Stomach smooth muscle (tissue), 2 donors: ENCODE results near the gene METRNL.
A peak's percentile ranks its signal among the peaks of the same experiment; 100 is the strongest.
"Not testable (repeated sequence)": the region's sequence is repeated elsewhere in the genome, so short reads cannot be mapped to it uniquely, and the experiment has no call there.

Experiments
- H3K27ac ChIP-seq: one replicate; pipeline ENCODE4 v1.7.0; 2013; ENCODE audit warnings: mild to moderate bottlenecking, low read length, inconsistent platforms
- H3K27me3 ChIP-seq, 2 donors: one replicate each; pipeline ENCODE4 v1.7.0; 2013; ENCODE audit warnings: low read length in 2 of 2; ENCODE audit not compliant: insufficient read depth in 2 of 2, control insufficient read depth in 1 of 2
- H3K36me3 ChIP-seq, 2 donors: one replicate each; pipeline ENCODE4 v1.7.0; 2013; ENCODE audit warnings: low read length in 2 of 2; ENCODE audit not compliant: control insufficient read depth in 2 of 2, insufficient read depth in 2 of 2
- H3K4me1 ChIP-seq: one replicate; pipeline ENCODE4 v1.7.0; 2013; ENCODE audit warnings: low read length; ENCODE audit not compliant: control insufficient read depth, insufficient read depth
- H3K4me3 ChIP-seq, 2 donors: one replicate each; pipeline ENCODE4 v1.7.0; 2013; ENCODE audit warnings: low read length in 2 of 2
- H3K9ac ChIP-seq, 2 donors: one replicate each; pipeline ENCODE4 v1.7.0; 2013; ENCODE audit warnings: low read length in 2 of 2, mild to moderate bottlenecking in 1 of 2
- H3K9me3 ChIP-seq, 2 donors: one replicate each; pipeline ENCODE4 v1.7.0; 2013; ENCODE audit warnings: low read length in 2 of 2; ENCODE audit not compliant: control insufficient read depth in 2 of 2
- donor health status: healthy.
- donor health status: Pancreatic carcinoma.

METRNL gene

DNA sequence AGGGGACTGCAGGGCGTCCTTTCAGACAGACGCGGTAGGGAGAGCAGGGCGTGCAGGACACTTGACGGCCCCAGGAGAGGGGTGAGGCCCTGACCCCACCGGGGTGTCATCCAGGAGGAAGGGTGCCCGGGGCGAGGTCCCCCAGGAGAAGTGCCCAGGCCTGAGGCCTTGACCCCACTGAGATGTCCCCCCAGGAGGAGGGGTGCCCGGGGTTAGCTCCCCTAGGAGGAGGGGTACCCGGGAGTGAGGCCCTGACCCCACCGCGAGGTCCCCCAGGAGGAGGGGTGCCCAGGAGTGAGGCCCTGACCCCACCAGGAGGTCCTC lies 27.2 kb upstream of the METRNL start:
- no peaks in the 10 kb centered on the region for H3K27me3 ChIP-seq
- H3K36me3 ChIP-seq = no peaks in the 10 kb centered on the region
- H3K9ac ChIP-seq = peak overlapping the region; percentile 59 to 72
- no peaks in the 10 kb centered on the region for H3K9me3 ChIP-seq
- H3K4me3 ChIP-seq = peak overlapping the region; percentile 67 to 77
- H3K4me1 ChIP-seq = peaks cover 11% of the 10 kb centered on the region
- peak overlapping the region; percentile 76 for H3K27ac ChIP-seq

DNA sequence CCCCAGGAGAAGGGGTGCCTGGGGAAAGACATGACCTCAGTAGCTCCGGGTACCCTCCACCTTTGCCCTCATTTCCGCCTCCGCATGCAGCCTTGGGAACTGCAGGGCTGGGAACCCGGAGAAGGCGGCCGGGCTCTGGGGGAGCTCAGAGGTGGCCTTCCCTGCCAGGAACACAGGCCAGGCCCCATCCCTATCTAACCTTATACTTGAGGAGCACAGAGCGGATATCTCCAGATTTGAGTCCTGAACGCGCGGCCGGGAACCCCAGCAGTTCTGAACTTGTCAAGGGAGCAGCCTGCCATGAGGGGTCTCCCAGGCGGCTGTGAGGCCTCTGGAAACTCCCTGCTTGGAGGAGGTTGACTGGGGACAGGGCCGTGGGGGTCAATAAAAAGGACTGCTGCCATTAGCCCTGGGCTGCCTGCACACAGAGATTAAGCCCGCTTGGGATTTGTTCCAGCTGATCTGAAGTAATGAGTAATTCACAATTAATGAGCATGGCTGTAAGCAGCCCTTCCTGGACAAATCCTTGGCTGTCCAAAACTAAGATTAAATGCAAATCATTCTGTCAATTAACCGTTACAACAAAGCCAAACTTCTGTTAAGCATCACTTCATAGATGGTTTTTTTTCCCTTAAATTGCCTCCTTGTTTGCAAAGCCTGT lies 26.3 kb upstream of the METRNL start:
- H3K4me1 ChIP-seq = peaks cover 11% of the 10 kb centered on the region
- H3K4me3 ChIP-seq = no peak overlapping the region
- no peaks in the 10 kb centered on the region for H3K36me3 ChIP-seq
- H3K9me3 ChIP-seq = no peaks in the 10 kb centered on the region
- H3K27ac ChIP-seq = no peak overlapping the region
- H3K9ac ChIP-seq = no peak overlapping the region
- no peaks in the 10 kb centered on the region for H3K27me3 ChIP-seq

DNA sequence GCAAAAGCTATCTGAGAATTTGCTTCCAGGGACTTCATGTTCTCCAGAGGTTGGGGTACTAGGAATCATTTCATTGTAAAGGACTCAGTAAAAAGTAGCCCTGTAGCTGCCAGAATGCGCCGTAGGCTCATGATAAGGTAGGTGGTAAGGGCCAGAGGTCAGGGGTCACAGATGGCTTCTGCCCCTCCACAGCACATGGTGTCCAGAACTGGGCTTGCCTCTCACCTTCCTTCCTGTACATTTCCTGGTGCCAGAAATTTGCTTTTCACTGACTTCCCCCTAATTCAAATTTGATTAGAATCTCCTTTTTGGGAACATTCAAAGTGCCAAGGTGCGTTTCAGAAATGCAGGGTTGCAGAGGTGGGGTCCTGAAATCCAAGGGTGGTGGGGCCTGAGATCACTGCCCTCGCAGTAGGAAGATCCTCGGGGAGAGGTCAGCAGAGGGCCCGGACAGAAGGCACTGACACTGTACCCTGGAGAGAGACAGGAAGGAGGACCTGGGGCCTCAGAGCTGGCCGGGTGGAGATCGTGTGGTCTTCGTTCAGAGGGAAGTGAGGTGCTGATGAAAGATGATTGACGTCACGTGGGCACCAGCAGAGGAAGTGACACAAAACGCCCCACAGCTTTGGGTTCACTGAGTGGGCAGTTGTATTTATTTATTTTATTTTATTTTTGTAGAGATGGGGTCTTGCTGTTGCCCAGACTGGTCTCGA lies 25.5 kb upstream of the METRNL start:
- Histone ChIP-seq H3K4me3 (no peak overlapping the region), H3K4me1 (peaks cover 11% of the 10 kb centered on the region), H3K27ac (no peak overlapping the region), H3K9me3 (no peaks in the 10 kb centered on the region), H3K36me3 (no peaks in the 10 kb centered on the region), H3K9ac (no peak overlapping the region), H3K27me3 (no peaks in the 10 kb centered on the region)

DNA sequence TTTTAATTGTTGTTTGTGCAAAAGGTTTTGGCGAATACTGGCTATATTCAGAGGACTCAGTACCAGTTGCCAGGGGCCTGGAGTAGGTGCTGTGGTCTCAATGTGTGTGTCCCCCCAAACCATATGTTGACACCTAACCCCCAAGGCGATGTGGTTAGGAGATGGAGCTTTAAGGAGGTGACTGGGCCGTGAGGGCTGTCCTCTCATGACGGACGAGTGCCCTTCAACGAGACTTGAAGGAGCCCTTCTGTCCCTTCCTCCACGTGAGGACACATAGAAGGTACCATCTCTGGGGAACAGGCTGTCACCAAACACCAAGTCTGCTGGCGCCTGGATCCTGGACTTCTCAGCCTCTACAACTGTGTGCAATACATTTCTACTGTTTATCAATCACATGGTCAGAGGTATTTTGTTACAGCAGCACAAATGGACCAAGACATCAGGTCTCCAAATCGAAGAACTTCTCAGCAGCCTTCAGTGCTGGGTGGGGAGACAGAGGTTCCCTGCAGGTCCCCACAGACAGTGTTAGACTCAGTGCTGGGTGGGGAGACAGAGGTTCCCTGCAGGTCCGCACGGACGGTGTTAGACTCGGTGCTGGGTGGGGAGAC lies 24.8 kb upstream of the METRNL start:
- peaks cover 11% of the 10 kb centered on the region for H3K4me1 ChIP-seq
- H3K4me3 ChIP-seq = no peak overlapping the region
- no peaks in the 10 kb centered on the region for H3K9me3 ChIP-seq
- no peaks in the 10 kb centered on the region for H3K36me3 ChIP-seq
- H3K9ac ChIP-seq = no peak overlapping the region
- no peak overlapping the region for H3K27ac ChIP-seq
- no peaks in the 10 kb centered on the region for H3K27me3 ChIP-seq

DNA sequence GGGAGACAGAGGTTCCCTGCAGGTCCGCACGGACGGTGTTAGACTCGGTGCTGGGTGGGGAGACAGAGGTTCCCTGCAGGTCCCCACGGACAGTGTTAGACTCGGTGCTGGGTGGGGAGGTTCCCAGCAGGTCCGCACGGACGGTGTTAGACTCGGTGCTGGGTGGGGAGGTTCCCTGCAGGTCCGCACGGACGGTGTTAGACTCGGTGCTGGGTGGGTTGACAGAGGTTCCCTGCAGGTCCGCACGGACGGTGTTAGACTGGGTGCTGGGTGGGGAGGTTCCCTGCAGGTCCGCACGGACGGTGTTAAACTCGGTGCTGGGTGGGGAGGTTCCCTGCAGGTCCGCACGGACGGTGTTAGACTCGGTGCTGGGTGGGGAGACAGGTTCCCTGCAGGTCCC lies 24.2 kb upstream of the METRNL start:
- not testable (repeated sequence) for H3K36me3 ChIP-seq, H3K27me3 ChIP-seq, H3K27ac ChIP-seq, H3K9me3 ChIP-seq, H3K9ac ChIP-seq, H3K4me3 ChIP-seq
- peaks cover 11% of the 10 kb centered on the region for H3K4me1 ChIP-seq

DNA sequence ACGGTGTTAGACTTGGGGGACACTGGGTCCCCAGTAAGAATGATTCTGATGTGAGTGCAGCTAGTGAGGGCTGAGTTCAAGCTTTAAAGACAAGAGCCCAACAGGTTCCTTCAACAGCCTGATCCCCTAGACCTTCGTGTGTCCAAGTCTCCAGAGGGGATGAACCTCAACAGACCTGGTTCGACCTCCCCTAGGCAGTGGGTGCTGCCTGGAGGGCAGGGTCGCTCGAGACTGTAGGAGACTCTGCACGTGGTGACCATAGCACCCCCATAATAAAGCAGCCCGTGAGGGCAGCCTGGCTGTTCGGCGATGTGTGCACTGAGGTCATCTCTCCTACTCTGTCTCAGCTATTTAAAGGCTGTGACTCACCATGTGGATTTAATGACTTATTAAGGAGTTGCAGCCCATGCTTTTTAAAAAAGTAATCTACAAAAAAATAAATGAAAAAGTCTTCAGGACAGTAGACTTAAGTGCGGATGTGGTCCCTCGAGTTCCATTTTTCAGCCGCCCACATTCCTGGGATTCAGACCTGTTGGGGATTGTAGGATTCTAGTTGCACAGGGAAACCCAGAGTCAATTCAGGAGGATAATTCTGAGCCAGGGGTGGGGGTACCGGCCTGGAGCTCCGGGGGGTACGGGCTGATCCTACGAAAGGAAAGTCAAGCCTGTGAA lies 23.4 kb upstream of the METRNL start:
- no peaks in the 10 kb centered on the region for H3K27me3 ChIP-seq
- no peak overlapping the region for H3K9ac ChIP-seq
- no peaks in the 10 kb centered on the region for H3K9me3 ChIP-seq
- no peak overlapping the region for H3K4me3 ChIP-seq
- H3K4me1 ChIP-seq = peaks cover 8% of the 10 kb centered on the region
- no peaks in the 10 kb centered on the region for H3K36me3 ChIP-seq
- no peak overlapping the region for H3K27ac ChIP-seq

DNA sequence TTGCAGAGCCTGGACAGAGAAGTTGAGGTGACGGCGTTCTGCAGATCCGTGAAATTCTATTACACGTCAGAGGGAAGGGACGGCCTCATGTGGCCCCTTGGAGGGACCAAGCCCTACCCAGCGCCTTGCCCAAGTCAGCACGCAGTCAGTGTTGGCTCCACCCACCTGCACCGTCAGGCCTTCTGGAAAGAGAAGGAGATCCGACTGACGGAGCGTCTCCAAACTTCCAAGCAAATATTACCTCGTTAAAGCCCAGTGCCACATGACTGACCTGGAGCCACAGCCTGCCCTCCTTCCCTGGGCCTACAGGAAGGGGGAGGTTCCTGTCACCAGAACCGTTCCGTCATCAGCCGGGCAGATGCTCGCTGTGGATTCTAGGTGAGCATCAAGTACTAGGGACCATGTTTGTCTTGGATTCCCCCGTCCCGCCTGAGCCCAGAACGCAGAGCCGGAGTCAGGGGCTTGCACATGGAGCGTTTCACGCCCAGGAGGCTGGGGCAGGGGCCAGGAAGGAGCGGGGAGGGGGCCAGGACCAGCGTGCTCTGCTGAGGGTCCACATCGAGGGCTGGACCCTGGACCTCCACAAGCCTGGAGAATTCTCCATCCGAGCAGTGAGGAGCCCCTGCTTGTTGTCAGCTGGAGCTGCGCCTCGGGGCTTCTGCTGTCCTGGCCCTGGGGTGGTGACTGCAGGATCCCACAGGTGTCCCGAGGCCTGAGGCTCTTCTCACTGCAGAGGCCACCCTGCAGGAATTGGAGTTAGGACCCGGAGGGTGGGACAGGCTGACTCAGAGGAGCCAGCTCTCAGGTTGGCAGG lies 22.6 kb upstream of the METRNL start:
- H3K27ac ChIP-seq = no peak overlapping the region
- H3K9ac ChIP-seq = no peak overlapping the region
- H3K36me3 ChIP-seq = no peaks in the 10 kb centered on the region
- peaks cover 6% of the 10 kb centered on the region for H3K4me1 ChIP-seq
- H3K9me3 ChIP-seq = no peaks in the 10 kb centered on the region
- H3K27me3 ChIP-seq = no peaks in the 10 kb centered on the region
- H3K4me3 ChIP-seq = no peak overlapping the region

DNA sequence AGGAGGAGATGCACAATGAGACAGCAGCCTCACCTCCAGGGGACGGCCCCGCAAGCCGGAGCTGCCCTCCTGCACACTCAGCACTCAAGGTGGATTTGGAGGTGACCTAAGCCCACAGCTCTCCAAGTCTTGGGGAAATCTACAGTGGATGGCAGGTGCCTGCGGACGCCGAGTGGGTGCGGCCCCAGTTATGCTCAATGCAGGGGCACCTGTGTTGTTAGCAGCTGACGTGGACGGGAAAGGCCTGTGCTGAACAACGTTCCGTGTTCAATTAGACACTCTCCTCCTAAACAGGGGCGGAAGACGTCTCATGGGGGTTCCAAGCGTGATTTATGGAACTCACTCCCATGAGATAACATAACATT lies 22.0 kb upstream of the METRNL start:
- no peak overlapping the region for H3K4me3 ChIP-seq
- no peaks in the 10 kb centered on the region for H3K9me3 ChIP-seq
- no peak overlapping the region for H3K27ac ChIP-seq
- no peak overlapping the region for H3K9ac ChIP-seq
- no peaks in the 10 kb centered on the region for H3K36me3 ChIP-seq
- peaks cover under 1% of the 10 kb centered on the region for H3K4me1 ChIP-seq
- H3K27me3 ChIP-seq = no peaks in the 10 kb centered on the region

DNA sequence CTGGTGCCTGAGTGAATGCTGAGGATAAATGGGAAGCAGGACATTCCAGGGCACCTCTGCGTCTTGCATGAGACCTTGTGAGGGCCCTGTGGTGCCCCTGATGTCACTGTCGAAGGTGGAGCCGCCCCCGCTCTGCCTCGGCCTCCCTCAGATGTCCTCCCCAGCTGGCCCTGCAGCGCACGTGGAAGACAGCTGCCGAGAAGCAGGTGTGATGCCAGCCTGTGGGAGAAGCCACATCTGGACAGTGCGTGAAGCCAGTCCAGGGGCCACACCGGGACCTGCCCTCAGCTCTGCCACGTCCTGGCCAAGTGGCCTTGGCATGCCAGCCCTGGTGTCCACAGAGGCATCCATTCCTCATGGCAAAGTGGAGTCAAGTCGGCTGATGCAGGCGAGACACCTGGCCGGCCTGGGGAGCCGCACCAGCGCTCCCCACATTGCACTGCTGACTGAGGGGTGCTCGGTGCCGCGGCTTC lies 21.6 kb upstream of the METRNL start:
- no peak overlapping the region for H3K27ac ChIP-seq
- H3K4me3 ChIP-seq = no peak overlapping the region
- no peaks in the 10 kb centered on the region for H3K4me1 ChIP-seq
- no peaks in the 10 kb centered on the region for H3K9me3 ChIP-seq
- no peak overlapping the region for H3K9ac ChIP-seq
- no peaks in the 10 kb centered on the region for H3K36me3 ChIP-seq
- H3K27me3 ChIP-seq = no peaks in the 10 kb centered on the region

DNA sequence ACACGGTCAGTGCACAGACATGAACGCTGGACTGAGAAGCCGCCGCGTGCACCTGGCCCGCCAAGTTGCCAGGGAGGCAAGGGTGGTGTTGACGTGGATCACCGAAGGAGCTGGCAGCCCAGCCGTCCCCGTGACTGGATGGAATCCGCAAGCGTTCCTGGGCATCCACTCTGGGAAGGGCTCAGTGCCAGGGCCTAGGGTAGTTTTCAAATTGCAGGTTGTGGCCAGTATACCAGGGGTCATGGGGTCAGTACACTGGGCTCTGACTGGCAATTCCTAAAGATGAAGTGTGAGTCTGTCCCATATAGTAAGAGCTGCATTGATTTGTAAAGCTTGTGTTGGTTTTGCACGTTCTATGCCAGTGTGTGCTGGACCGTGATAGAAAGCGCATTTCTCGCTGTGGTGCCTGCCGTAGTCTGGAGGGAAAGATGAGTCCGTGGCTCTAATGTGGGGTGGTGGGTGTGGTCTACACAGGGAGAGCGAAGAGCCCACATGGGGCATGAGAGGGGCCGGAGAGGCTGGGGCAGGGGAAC lies 21.1 kb upstream of the METRNL start:
- H3K27me3 ChIP-seq = no peaks in the 10 kb centered on the region
- no peaks in the 10 kb centered on the region for H3K36me3 ChIP-seq
- H3K9me3 ChIP-seq = no peaks in the 10 kb centered on the region
- no peaks in the 10 kb centered on the region for H3K4me1 ChIP-seq
- no peak overlapping the region for H3K4me3 ChIP-seq
- H3K27ac ChIP-seq = no peak overlapping the region
- H3K9ac ChIP-seq = no peak overlapping the region
